GM21390 (cell line): ENCODE measurements around the gene ZNF445.
"Not testable (repeated sequence)": the region's sequence is repeated elsewhere in the genome, so short reads cannot be mapped to it uniquely, and the experiment has no call there.

Experiments
- ATAC-seq: cut with Tn5 transposase; IDR thresholded peaks from one replicate; pipeline ENCODE4 v1.9.1; 2021; ENCODE audit not compliant: unreplicated experiment

The ZNF445 gene

DNA sequence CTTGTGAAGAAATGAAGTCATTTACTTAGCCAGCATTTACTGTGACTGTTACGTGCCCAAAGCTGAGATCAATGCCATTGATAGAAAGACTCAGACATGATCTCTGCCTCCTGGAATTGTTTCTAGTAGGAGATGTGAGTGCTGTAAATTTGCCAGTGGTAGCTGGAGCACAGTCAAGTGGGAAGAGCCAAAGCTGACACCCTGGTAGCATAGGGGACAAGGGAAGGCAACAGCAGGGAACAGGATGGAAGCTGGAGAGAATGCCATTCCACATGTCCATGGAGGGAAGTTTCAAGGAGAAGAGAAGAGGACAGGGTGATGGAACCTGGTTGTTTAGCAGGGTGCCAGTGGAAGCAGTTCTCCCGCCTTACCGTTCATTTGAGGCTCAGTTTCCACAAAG is 74.9 kb downstream of the ZNF445 start:
- ATAC-seq = no peak

DNA sequence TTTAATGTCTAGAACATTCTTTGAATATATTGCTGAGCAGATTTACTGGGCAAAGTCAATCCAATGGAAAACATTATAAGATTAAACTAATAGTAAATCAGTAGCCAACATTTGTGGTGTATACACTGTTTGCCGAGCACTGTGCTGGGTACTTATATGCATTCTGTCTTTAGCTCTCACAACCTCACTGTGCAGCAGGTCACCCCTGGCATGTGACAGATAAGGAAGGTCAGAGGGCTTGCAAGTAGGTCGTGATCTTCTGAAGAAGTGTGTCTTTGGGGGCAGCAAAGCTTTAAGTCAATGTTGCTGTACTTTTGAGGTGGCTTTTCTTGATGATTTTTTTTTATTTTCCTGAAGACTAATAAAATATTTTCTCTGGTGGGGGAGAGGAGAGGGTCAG is 76.7 kb downstream of the ZNF445 start:
- no peak for ATAC-seq

DNA sequence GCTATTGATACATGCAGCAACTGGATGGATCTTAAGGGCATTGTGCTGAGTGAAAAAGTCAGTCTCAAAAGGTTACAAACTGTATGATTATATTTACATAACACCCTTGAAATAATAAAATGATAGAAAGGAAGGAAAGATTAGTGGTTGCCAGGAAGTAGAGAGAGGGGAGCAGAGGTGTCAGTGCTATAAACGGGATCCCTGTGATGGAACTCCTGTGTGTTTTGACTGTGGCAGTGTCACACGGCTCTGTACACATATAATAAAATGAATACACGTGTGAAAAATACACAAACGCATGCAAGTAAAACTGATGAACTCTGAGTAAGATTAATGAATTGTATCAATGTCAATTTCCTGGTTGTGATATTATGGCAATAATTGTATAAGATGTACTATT is 78.6 kb downstream of the ZNF445 start:
- ATAC-seq = no peak

DNA sequence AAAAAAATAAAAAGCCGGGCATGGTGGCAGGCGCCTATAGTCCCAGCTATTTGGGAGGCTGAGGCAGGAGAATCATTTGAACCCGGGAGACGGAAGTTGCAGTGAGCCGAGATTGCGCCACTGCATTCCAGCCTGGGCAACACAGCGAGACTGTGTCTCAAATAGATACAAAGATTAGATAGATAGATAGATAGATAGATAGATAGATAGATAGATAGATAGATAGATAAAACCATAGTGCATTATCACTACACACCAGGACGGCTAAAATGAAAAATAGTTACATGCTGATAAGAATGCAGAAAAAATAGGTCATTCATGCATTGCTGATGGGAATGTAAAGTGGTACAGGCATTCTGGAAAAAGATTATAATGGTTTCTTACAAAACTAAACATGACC is 79.2 kb downstream of the ZNF445 start:
- not testable (repeated sequence) for ATAC-seq

DNA sequence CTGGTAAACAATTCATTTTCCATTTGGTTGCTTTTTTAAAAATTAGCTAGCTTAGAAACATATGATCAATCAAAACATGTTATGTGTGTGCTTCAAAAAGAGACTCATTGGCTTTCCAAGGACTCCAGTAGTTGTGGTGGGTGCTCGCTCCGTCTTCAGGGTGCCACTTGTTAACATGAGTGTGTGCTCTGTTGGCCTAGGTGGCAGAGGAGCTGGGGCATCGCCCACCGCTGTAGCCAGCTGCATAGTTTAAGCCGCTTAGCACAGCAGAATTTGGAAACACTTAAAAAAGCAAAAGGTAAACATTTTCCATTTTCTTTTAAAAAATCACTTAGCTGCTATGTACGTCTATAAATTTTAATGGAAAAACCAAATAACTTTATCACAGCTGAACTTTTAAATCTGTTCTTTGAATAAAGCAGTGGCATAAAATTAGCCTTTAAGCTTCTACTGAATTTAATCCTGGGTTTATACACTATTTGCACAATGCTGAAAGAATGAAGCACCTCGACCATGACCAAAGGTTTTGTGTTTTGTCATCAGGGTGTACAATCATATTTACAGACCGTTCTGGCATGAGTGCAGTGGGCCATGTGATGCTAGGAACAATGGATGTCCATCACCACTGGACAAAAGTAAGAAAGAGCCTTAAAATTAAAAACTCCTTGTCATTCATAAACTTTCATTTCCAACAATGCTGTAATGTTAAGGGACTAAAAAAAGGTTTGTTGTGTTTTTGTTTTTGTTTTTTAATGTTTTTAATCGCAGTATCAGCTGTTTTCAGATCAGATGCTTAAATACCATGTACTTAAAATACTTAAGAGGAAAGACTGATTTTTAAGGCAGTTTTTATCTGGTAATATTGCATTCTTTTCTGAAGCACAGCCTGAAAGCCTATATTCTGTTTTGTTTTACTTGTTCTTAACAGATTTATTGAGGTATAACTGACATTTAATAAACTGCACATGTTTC is 81.0 kb downstream of the ZNF445 start:
- ATAC-seq = no peak

DNA sequence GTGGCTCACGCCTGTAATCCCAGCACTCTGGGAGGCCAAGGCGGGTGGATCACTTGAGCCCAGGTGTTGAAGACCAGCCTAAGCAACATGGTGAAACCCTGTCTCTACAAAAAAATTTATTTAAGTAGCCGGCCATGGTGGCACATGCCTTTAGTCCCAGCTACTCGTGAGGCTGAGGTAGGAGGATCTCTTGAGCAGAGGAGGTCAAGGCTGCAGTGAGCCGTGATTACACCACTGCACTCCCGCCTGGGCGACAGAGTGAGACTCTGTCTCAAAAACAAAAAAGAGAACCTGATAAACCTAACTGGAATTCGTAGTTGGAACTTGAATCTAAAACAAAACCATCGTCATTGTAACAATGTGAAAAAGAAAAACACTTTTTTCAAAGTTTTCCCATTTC is 81.8 kb downstream of the ZNF445 start:
- no peak for ATAC-seq

DNA sequence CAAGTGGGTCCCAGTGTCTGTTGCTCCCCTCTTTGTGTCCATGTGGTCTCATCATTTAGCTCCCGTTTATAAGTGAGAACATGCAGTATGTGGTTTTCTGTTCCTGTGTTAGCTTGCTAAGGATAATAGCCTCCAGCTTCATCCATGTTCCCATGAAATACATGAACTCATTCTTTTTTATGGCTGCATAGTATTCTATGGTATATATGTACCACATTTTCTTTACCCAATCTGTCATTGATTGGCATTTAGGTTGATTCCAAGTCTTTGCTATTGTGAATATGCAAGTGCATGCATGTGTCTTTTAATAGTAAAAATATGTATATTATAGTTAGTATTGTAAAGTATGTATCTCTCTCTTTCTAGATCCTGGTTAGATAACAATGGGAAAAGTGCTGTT is 85.0 kb downstream of the ZNF445 start:
- ATAC-seq = no peak

DNA sequence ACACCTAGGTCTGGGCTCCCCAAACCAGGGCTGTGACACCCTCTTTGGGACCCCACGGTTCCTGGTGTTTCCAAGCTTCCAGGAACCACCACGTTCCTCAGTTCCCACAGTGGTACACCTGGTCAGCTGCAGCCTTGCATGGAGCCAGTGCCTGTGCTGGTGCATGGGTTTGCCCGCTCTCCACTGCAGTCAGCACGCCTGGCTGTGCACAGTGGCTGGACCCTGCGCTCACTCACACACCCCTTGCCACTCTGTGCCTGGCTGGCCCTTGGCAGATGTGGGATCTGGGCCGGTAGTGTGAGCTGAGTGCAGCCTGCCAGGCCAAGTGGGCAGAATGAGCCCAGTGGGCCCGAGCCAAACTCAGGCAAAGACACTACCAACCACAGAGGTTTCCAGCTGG is 90.1 kb downstream of the ZNF445 start:
- ATAC-seq = no peak
